Activated CD8-positive, alpha-beta T cell treated with anti-CD3 and anti-CD28 coated beads for 36 hours (primary cell): ENCODE measurements around the gene PTPN13. TPM values are rescaled to one million over a fixed set of nuclear protein-coding genes. Genes with fewer than 3 reads are reported as not detected.

ENCODE experiments used
- ATAC-seq: fragments of 200-7000 bp; cut with Tn5 transposase; one replicate; pipeline ENCODE4 v1.10.0; 2021; ENCODE audit warnings: mild to moderate bottlenecking, moderate library complexity
- CTCF ChIA-PET: fragments of 350-600 bp; sonication (Branson Sonifier 250); formaldehyde crosslinking; loops from one replicate; lab custom pipeline; 2021; ENCODE audit warnings: antibody characterized with exemption; lab: Charles Lee
- POLR2A ChIA-PET: fragments of 350-600 bp; sonication (Branson Sonifier 250); formaldehyde crosslinking; loops from one replicate; lab custom pipeline; 2021; ENCODE audit warnings: antibody characterized with exemption; lab: Charles Lee
- DNase-seq: peaks from one replicate; pipeline ENCODE4 v3.0.0-alpha.2; 2020
- H3K27ac Mint-ChIP-seq: one replicate; pipeline ENCODE4 v1.8.0; 2021; ENCODE audit warnings: mild to moderate bottlenecking, mixed read lengths
- H3K27me3 Mint-ChIP-seq: one replicate; pipeline ENCODE4 v1.8.0; 2021; ENCODE audit warnings: mixed read lengths
- H3K36me3 Mint-ChIP-seq: one replicate; pipeline ENCODE4 v1.8.0; 2021; ENCODE audit warnings: low read depth, mixed read lengths
- H3K4me1 Mint-ChIP-seq: one replicate; pipeline ENCODE4 v1.8.0; 2021; ENCODE audit warnings: low read depth, mixed read lengths
- H3K4me3 Mint-ChIP-seq: one replicate; pipeline ENCODE4 v1.8.0; 2021; ENCODE audit warnings: mild to moderate bottlenecking, moderate library complexity, mixed read lengths
- H3K9me3 Mint-ChIP-seq: one replicate; pipeline ENCODE4 v1.8.0; 2021; ENCODE audit warnings: mixed read lengths
- CTCF ChIP-seq: fragments of 200-600 bp; IDR thresholded peaks from one replicate; pipeline ENCODE4 v1.8.0; 2022; ENCODE audit warnings: antibody characterized with exemption, mild to moderate bottlenecking
- intact Hi-C: fragments of 100-400 bp; cut with micrococcal nuclease; formaldehyde crosslinking; loops from one replicate; pipeline ENCODE4 v1.10.0; 2022
- total RNA-seq, 2 experiments: library from RNA; stranded (reverse); gene quantifications; one replicate each; pipeline ENCODE4 v1.2.3, GENCODE V29; 2021

Gene PTPN13
- total RNA-seq, 2 experiments from 2014 or later = 0.27 to 0.38 TPM

- CTCF ChIA-PET = no interaction called here
- Mint-ChIP-seq H3K9me3 (no peaks in the 10 kb centered on the region), H3K4me3 (no peak overlapping the region), H3K27ac (no peak overlapping the region), H3K36me3 (no peaks in the 10 kb centered on the region), H3K27me3 (peaks cover 1% of the 10 kb centered on the region), H3K4me1 (no peaks in the 10 kb centered on the region)
- ATAC-seq = no peak
- intact Hi-C loops = no loop called here
- no peak for DNase-seq
- no peak for TF ChIP-seq CTCF
- POLR2A ChIA-PET = interaction anchor here (0.7 kb wide), 1 partner anchor 23 kb away, joined by 3 read pairs; no protein-coding TSS in a partner anchor
Measured at GRCh38 chr4:86569103-86569870, 24.8 kb upstream of the PTPN13 start.

- intact Hi-C loops = no loop called here
- H3K27ac Mint-ChIP-seq = no peak overlapping the region
- ChIA-PET POLR2A (no interaction called here), CTCF (no interaction called here)
- peaks cover 3% of the 10 kb centered on the region for H3K27me3 Mint-ChIP-seq
- DNase-seq (no peak), ATAC-seq (no peak)
- H3K36me3 Mint-ChIP-seq = no peaks in the 10 kb centered on the region
- no peak for TF ChIP-seq CTCF
- H3K9me3 Mint-ChIP-seq = no peaks in the 10 kb centered on the region
- no peak overlapping the region for H3K4me3 Mint-ChIP-seq
- H3K4me1 Mint-ChIP-seq = no peaks in the 10 kb centered on the region
Measured at GRCh38 chr4:86579941-86580340, 14.2 kb upstream of the PTPN13 start.

- H3K4me3 Mint-ChIP-seq = no peak overlapping the region
- ATAC-seq (no peak), DNase-seq (no peak)
- POLR2A ChIA-PET = no interaction called here
- H3K9me3 Mint-ChIP-seq = no peaks in the 10 kb centered on the region
- TF ChIP-seq CTCF = no peak
- peaks cover 2% of the 10 kb centered on the region for H3K27me3 Mint-ChIP-seq
- intact Hi-C loops = no loop called here
- H3K4me1 Mint-ChIP-seq = no peaks in the 10 kb centered on the region
- CTCF ChIA-PET = interaction anchor here (0.6 to 1.1 kb wide), 3 partner anchors 83 to 1264 kb away, joined by 3 read pairs; no protein-coding TSS in a partner anchor
- H3K36me3 Mint-ChIP-seq = no peaks in the 10 kb centered on the region
- no peak overlapping the region for H3K27ac Mint-ChIP-seq
Measured at GRCh38 chr4:86582410-86582809, 11.7 kb upstream of the PTPN13 start.

GRCh38 chr4:86586160-86586572 is 7.9 kb upstream of the PTPN13 start:
- Mint-ChIP-seq H3K4me3 (no peak overlapping the region), H3K36me3 (no peaks in the 10 kb centered on the region), H3K9me3 (no peaks in the 10 kb centered on the region), H3K4me1 (no peaks in the 10 kb centered on the region), H3K27me3 (peaks cover 2% of the 10 kb centered on the region), H3K27ac (no peak overlapping the region)
- ATAC-seq = no peak
- ChIA-PET CTCF (interaction anchor here (1.5 kb wide), 1 partner anchor 15 kb away, joined by 3 read pairs; no protein-coding TSS in a partner anchor), POLR2A (no interaction called here)
- DNase-seq = no peak
- TF ChIP-seq CTCF = no peak
- intact Hi-C loops = no loop called here

GRCh38 chr4:86586626-86587380 is 7.3 kb upstream of the PTPN13 start:
- Mint-ChIP-seq H3K27me3 (peaks cover 2% of the 10 kb centered on the region), H3K36me3 (no peaks in the 10 kb centered on the region), H3K9me3 (no peaks in the 10 kb centered on the region), H3K4me3 (no peak overlapping the region), H3K27ac (no peak overlapping the region), H3K4me1 (no peaks in the 10 kb centered on the region)
- DNase-seq (no peak), ATAC-seq (no peak)
- TF ChIP-seq CTCF = no peak
- CTCF ChIA-PET = interaction anchor here (0.6 to 1.5 kb wide), 2 partner anchors 8 to 15 kb away, joined by 3 read pairs; no protein-coding TSS in a partner anchor
- intact Hi-C loops = no loop called here
- POLR2A ChIA-PET = no interaction called here
